Skeletal muscle satellite cell (primary cell): Measurements from ENCODE around the gene HCK.

ENCODE experiments used
- H3K27me3 ChIP-seq: 2 replicates; pipeline ENCODE4 v1.7.0; 2013; ENCODE audit warnings: low read length; ENCODE audit not compliant: control insufficient read depth, insufficient read depth
- H3K36me3 ChIP-seq: 2 replicates; pipeline ENCODE4 v1.7.0; 2013; ENCODE audit warnings: mild to moderate bottlenecking, control low read depth, low read length; ENCODE audit not compliant: insufficient read depth
- H3K4me1 ChIP-seq: 2 replicates; pipeline ENCODE4 v1.7.0; 2013; ENCODE audit warnings: low read length; ENCODE audit not compliant: control insufficient read depth, insufficient read depth
- H3K4me2 ChIP-seq: 2 replicates; pipeline ENCODE4 v1.7.0; 2013; ENCODE audit warnings: mild to moderate bottlenecking, low read length
- H3K4me3 ChIP-seq: 2 replicates; pipeline ENCODE4 v1.7.0; 2013; ENCODE audit warnings: low read length
- H3K9ac ChIP-seq: 2 replicates; pipeline ENCODE4 v1.7.0; 2013; ENCODE audit warnings: mild to moderate bottlenecking, low read depth, low read length, moderate library complexity
- H3K9me3 ChIP-seq: replicated peaks from 2 replicates; pipeline ENCODE4 v1.7.0; 2013; ENCODE audit warnings: mild to moderate bottlenecking, control low read depth, low read length

The HCK gene

DNA sequence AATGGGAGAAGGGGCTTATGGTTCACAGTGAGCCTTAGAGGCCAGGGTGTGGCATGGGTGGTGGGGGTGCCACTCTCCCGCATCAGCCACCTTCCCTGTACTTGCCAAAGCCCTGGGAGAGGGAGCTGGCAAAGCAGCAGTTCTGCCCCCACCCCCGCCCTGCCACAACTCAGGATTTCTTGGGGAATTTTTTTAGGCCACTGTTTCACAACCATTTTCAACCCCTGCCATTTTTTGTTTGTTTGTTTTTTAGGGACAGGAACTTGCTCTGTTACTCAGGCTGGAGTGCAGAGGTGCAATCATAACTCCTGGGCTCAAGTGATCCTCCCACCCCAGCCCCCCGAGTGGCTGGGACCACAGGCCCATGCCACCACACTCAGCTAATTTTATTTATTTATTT lies 35.0 kb downstream of the HCK start:
- H3K4me2 ChIP-seq: no peak overlapping the region
- peaks cover 60% of the 10 kb centered on the region for H3K27me3 ChIP-seq
- no peak overlapping the region for H3K9ac ChIP-seq
- no peak overlapping the region for H3K4me3 ChIP-seq
- no peaks in the 10 kb centered on the region for H3K4me1 ChIP-seq
- H3K36me3 ChIP-seq: no peaks in the 10 kb centered on the region
- H3K9me3 ChIP-seq: no peaks in the 10 kb centered on the region

DNA sequence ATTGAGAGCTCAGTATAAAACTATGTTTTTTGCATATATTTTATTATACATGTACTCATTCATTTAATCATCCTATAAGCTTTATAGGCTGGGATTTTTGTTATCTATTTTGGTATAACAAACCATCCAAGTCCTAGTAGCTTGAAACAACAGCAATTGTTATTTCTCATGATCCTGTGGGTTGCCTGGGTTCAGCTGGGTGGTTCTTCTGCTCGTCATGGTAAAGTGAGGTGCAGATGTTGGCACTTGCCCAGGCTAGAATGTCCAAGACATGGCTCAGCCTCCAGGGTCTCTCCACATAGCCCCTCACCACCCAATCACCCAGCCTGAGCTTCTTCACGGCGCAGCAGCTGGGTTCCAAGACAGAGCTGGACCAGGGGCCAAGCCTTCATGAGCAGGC lies 36.7 kb downstream of the HCK start:
- H3K9ac ChIP-seq: no peak overlapping the region
- no peaks in the 10 kb centered on the region for H3K36me3 ChIP-seq
- H3K9me3 ChIP-seq: no peaks in the 10 kb centered on the region
- no peaks in the 10 kb centered on the region for H3K4me1 ChIP-seq
- no peak overlapping the region for H3K4me2 ChIP-seq
- H3K27me3 ChIP-seq: peaks cover 63% of the 10 kb centered on the region
- H3K4me3 ChIP-seq: no peak overlapping the region

DNA sequence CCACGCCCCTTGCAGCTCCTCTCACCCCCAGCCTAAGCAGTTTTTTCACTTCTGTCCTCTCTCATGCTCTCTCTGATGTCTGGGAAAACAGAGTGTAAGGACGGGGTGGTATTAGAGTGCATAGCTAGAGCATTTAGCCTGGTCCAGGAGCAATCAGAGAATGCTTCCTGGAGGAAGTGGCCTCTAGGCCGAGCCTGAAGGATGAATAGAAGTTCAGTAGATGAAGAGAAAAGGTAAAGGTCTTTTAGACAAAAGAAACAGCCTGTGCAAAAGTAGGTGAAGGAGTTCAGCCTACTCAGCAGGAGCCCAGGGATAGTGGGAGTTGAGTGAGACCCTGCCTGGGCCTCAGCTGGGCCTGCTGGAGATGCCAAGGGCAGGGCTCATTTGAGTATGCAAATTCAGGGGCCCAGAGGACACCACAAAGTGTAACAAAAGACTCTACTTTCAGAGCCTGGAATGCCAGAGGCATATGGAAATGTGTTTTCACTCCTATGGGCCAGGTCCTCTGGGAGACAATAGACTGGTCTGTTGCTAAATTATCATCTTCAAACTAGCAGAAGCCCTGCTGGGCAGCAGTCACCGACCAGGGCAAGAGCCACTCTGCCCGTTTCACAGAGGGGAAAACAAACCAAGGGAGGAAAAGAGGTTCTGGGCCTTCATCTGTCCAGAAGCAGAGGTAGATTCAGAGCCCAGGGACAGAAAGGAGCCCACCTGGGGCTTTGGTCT lies 37.8 kb downstream of the HCK start:
- no peak overlapping the region for H3K4me2 ChIP-seq

DNA sequence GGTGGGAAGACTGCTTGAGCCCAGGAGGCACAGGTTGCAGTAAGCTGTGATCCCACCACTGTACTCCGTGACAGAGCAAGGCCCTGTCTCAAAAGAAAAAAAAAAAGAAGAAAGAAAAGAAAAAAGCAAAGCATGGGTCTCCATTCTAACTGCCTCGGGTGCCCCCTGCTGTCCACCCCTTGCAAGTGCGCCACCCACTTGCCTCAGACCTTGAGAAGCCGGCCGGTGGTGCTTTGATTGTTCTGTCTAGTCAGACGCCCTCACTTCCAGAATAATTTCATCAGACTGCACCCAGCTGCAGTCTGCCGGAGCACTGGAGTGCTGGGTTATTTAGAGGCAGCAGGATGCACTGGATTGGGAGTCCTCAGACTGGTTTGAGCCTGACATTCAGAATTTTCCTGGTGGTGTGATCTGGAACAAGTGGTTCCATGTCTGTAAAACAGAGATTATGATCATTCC lies 39.9 kb downstream of the HCK start:
- no peak overlapping the region for H3K4me3 ChIP-seq

More for the DNA sequence above, 37.8 kb downstream of the HCK start:
- Histone ChIP-seq H3K4me1 (no peaks in the 10 kb centered on the region), H3K36me3 (no peaks in the 10 kb centered on the region), H3K9me3 (no peaks in the 10 kb centered on the region), H3K27me3 (peaks cover 61% of the 10 kb centered on the region), H3K4me3 (no peak overlapping the region), H3K9ac (no peak overlapping the region)

DNA sequence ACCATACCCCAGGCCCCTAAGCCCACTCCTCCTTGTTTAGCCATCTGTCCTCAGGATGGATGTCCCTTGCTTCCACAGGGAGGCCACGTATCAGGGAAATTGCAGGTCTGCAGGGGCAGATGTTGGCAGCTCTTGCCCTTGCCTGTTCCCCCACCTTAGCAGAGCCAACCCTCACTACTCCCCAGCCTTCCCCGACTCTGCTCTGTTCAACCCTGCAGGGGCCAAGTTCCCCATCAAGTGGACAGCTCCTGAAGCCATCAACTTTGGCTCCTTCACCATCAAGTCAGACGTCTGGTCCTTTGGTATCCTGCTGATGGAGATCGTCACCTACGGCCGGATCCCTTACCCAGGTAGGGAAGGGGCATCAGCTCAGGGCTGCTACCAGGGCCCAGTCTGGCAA lies 46.7 kb downstream of the HCK start:
- Histone ChIP-seq H3K27me3 (peaks cover 63% of the 10 kb centered on the region), H3K4me2 (no peak overlapping the region), H3K36me3 (no peaks in the 10 kb centered on the region), H3K4me1 (no peaks in the 10 kb centered on the region), H3K9ac (no peak overlapping the region), H3K9me3 (no peaks in the 10 kb centered on the region), H3K4me3 (no peak overlapping the region)

More for the DNA sequence above, 39.9 kb downstream of the HCK start:
- H3K4me2 ChIP-seq: no peak overlapping the region
- H3K36me3 ChIP-seq: no peaks in the 10 kb centered on the region
- no peaks in the 10 kb centered on the region for H3K4me1 ChIP-seq
- H3K27me3 ChIP-seq: peaks cover 50% of the 10 kb centered on the region
- H3K9ac ChIP-seq: no peak overlapping the region
- no peaks in the 10 kb centered on the region for H3K9me3 ChIP-seq

DNA sequence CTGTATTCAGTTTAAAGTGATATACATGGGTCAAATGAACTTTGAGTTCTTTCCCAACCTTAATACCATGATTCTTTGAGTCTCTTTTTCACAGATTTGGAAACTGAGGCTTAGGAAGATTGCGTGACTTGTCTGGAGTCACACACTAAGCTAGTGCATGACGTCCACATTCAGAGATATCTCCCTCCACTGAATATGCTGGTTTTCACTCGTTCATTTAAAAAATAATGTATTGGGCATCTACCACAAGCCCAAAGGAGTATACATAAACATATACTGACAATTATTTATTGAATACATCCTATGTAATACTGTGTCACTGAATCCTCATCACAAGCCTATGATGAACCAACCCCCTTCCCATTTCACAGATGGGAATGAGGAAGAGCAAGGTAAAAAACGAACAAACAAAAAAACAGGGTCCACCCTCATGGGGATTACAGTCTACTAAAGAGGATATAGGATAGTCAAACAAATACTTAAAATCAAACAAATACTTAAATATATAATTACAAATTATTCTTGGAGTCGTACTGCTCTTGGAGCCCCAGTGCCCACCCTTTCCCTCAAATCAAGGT lies 56.9 kb downstream of the HCK start:
- H3K27me3 ChIP-seq: peaks cover 2% of the 10 kb centered on the region
- H3K9ac ChIP-seq: peak overlapping the region; percentile 88
- no peaks in the 10 kb centered on the region for H3K9me3 ChIP-seq
- peak overlapping the region; percentile 75 for H3K4me3 ChIP-seq
- no peaks in the 10 kb centered on the region for H3K36me3 ChIP-seq
- peaks cover 10% of the 10 kb centered on the region for H3K4me1 ChIP-seq
- peak overlapping the region; percentile 73 for H3K4me2 ChIP-seq

DNA sequence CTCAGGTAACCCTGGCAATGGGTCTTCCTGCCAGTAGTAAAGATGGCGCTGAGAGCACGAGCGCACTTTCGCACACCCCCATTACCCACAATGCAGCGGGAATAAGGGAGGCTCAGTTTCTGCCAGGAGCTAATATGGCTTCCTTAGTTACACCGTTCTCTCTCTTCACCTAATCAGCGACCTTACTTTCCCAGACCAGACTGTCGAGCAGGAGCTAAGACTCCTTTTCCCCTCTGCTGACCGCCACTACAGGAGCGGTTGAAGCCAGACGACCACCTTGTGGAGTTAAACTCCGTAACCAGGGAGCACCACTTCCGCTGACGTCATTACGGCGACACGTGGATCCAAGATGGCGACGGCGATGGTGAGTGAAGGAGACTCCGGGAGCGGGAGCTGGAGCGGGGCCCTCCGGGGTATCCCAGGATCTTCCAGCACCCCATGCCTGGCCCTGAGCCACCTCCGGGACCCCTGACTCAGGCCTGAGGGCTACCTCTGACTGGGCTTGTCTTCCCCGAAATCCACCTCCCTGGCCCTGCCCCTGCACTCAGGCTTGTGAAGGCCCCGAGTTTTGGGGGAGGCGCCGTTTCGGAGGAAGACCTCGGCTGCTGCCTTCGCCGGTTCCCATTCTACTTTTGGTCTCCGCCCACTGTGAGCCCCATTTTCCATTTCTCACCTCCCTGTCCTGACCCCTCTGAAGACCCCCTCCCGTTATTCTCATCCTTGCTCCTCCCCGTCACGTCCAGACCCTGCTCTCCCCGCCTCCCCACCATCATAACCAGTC lies 57.5 kb downstream of the HCK start, which contains the start of gene TM9SF4:
Gene TM9SF4 (plus strand): TSS at position 323 of the 781 bp plus-strand sequence. CDS start 27 bp downstream, at position 350.
- Histone ChIP-seq H3K36me3 (no peaks in the 10 kb centered on the region), H3K4me3 (peak within 1 kb of the TSS; percentile 75), H3K9me3 (no peaks in the 10 kb centered on the region), H3K27me3 (no peaks in the 10 kb centered on the region), H3K4me1 (peaks cover 10% of the 10 kb centered on the region), H3K9ac (peak within 1 kb of the TSS; percentile 88), H3K4me2 (peak within 1 kb of the TSS; percentile 73)

DNA sequence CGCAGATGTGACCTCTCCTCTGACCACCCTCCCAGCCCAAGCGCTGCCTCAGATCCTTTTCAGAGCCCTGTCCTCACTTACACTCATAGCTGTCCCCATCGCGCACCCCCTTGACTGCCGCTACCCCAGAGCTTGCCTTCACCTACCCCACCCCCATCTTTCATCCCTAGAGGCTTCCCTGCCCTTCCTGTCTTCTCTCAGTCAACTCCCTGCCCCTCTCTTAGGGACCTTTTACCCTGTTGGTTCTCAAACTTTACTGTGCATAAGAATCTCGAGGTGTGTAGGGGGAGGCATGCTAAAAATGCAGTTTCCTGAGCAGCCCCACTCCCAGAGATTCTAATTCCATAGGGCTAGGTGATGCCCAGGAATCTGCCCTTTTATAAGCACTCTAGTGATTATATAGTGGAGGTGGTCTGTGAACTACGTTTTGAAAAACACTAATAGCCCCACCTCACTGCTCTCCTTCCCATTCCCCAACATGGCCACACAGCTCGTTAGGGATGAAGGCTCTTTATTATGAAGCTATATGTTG lies 58.2 kb downstream of the HCK start:
- H3K9ac ChIP-seq: peak overlapping the region; percentile 88
- H3K9me3 ChIP-seq: no peaks in the 10 kb centered on the region
- H3K27me3 ChIP-seq: no peaks in the 10 kb centered on the region
- H3K4me2 ChIP-seq: peak overlapping the region; percentile 73
- peak overlapping the region; percentile 75 for H3K4me3 ChIP-seq
- H3K4me1 ChIP-seq: peaks cover 10% of the 10 kb centered on the region
- peaks cover 3% of the 10 kb centered on the region for H3K36me3 ChIP-seq

DNA sequence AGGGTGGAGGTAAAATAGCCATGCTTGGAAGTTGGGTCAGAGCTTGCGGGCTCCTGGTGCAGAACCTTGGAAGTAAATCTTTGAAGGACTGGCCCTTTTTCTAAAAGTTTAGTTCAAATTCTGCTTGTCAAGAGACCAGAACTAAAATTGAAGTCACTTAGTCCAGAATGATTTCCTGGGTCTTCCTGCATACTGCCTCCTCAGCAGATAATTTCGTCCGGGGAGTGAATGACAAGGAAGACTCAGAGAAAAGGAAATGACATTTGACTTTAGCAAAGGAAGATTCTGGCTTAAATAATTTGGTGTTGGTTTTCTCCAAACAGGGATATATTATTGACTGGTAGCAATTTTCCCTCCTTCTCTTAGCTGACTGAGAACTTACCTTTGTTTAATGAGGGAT lies 58.7 kb downstream of the HCK start:
- H3K9me3 ChIP-seq: no peaks in the 10 kb centered on the region
- no peaks in the 10 kb centered on the region for H3K27me3 ChIP-seq
- H3K4me3 ChIP-seq: peak overlapping the region; percentile 75
- peaks cover 10% of the 10 kb centered on the region for H3K4me1 ChIP-seq
- peaks cover 5% of the 10 kb centered on the region for H3K36me3 ChIP-seq
- peak overlapping the region; percentile 88 for H3K9ac ChIP-seq
- peak overlapping the region; percentile 73 for H3K4me2 ChIP-seq

DNA sequence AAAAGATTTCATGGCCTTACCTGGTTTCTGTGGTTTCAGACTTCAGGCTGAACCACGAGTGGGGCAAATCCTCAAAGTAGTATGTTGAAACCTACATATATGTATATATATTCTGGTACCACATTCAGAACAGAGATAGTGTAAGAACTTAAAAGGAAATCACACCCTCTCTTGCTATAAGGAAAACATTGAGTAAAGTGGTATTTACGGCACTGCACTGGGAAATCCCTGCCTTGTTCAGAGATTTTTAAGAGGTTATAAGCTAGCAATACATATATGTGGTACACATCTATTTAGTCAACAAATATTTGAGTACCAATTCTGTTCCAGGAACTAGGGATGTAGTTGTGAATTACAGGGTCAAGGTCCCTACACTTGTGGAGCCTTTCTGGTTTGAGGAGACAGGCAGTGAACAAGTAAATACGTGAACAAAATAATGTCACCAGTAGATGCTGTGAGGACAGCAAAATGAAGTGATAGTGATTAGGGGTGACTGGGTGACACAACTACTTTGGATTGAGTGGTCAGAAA lies 59.2 kb downstream of the HCK start:
- no peaks in the 10 kb centered on the region for H3K27me3 ChIP-seq
- peak overlapping the region; percentile 75 for H3K4me3 ChIP-seq
- H3K4me2 ChIP-seq: peak overlapping the region; percentile 73
- no peaks in the 10 kb centered on the region for H3K9me3 ChIP-seq
- H3K4me1 ChIP-seq: peaks cover 11% of the 10 kb centered on the region
- H3K36me3 ChIP-seq: peaks cover 5% of the 10 kb centered on the region
- H3K9ac ChIP-seq: peak overlapping the region; percentile 88

DNA sequence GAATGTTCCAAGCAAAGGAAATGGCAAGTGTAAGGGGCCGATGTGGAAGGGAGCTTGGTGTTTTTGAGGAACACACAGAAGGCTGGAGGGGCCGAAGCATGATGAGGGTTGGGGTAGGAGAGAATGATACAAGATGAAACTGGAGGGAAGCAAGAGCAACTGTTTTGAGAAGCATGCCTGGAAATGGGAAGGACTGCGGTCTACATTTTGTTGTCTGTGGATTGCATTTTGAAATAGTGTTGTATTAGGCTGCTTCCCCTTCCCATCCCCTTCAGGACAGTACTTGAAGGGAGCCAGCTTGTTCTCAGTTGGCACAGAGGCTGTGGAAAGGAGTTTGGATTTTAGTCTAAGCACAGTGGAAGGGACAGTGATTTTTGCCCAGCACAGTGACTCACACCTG lies 59.7 kb downstream of the HCK start:
- Histone ChIP-seq H3K9ac (no peak overlapping the region), H3K9me3 (no peaks in the 10 kb centered on the region), H3K27me3 (no peaks in the 10 kb centered on the region), H3K4me1 (peaks cover 15% of the 10 kb centered on the region), H3K4me2 (peak overlapping the region; percentile 73), H3K4me3 (no peak overlapping the region), H3K36me3 (peaks cover 5% of the 10 kb centered on the region)
